GM21786 (cell line): ENCODE measurements around the gene TMEM100.
A peak's percentile ranks its signal among the peaks of the same experiment; 100 is the strongest.

Source experiments
- ATAC-seq: cut with Tn5 transposase; IDR thresholded peaks from one replicate; pipeline ENCODE4 v1.9.1; 2021; ENCODE audit not compliant: unreplicated experiment

TMEM100 gene

DNA sequence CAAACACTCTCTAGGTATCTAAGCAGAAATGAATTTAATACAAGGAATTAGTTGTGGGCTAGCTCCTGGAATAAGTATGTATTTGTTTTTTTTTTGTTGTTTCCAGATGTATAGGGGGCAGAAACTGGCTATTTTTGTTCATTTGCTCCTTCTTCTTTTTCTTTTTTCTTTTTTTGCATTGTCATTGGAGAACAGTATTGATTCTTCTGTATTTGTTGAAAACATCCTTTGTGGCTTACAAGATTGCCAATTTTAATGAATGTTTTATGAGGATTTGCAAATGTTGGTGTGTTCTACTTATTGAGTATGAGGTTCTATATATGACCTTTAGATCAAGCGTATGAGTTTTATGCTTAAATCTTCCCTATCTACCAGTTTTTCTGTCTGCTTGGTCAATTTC is 22.6 kb upstream of the TMEM100 start:
- no peak for ATAC-seq

DNA sequence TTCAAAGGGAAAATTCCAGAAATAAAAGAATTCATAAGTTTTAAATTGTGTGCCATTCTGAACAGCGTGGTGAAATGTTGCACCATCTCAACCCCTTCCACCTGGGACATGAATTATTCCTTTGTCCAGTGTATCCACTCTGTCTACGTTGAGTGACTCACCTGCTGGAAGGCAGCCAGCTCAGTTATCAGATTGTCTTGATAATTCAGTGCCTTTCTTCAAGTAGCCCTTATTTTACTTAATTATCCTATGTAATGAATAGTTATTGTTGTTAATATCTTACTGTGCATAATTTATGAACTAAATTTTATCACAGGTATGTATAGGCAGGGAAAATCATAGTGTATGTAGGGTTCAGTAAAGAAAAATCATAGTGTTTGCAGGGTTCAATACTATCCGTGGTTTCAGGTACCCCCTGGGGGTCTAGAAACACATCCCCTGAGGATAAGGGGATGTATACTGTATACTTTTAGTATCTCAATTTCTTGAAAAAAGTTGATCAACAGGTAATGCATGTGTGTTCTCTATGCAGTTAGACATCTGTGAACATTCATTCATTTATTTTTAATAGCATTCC is 20.5 kb upstream of the TMEM100 start:
- no peak for ATAC-seq

- peak; percentile 95 for ATAC-seq
Measured at GRCh38 chr17:55742272-55743102, 19.8 kb upstream of the TMEM100 start.

- no peak for ATAC-seq
Measured at GRCh38 chr17:55741356-55741700, 18.7 kb upstream of the TMEM100 start.

DNA sequence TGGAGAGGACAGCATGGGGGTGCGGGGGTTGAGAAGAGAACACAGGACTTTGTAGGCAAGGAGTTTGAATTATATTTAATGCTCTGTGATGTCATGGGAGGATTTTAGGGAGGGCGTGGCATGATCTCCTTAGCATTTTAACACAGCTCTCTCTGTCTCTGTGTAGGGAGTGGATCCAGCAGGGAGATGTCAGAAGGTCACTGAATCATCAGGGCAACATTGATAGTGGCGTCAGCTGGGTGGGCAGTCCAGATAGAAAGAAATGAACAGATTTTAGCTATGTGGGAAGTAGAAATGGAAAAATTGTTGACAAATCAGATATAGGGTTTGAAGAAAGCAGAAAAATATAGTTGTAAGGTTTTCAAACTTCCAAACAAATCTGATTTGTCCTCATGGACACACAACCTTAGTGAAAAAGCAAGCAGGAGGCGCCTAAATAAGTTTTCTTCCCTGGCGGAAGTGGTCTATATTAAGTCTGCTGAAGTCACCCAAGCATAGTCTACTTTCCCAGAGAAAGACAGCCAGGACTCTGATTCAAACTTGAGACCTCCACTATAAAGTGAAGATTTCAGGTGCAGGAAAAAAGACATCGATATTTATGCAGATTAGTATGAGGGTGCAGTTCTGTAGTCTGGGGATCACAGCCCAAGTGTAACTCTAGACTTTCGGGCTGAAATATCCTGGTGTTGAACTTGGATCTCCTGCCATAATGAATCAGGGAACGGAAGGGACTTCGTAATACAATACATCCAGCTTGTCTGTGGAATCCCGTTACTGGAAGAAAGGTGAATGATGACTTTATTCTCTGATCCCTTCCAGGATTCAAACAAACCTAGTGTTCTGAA is 18.1 kb upstream of the TMEM100 start:
- ATAC-seq, result no peak

- ATAC-seq, result no peak
Measured at GRCh38 chr17:55737976-55738501, 15.4 kb upstream of the TMEM100 start.

GRCh38 chr17:55735731-55736405 is 13.2 kb upstream of the TMEM100 start:
- no peak for ATAC-seq

DNA sequence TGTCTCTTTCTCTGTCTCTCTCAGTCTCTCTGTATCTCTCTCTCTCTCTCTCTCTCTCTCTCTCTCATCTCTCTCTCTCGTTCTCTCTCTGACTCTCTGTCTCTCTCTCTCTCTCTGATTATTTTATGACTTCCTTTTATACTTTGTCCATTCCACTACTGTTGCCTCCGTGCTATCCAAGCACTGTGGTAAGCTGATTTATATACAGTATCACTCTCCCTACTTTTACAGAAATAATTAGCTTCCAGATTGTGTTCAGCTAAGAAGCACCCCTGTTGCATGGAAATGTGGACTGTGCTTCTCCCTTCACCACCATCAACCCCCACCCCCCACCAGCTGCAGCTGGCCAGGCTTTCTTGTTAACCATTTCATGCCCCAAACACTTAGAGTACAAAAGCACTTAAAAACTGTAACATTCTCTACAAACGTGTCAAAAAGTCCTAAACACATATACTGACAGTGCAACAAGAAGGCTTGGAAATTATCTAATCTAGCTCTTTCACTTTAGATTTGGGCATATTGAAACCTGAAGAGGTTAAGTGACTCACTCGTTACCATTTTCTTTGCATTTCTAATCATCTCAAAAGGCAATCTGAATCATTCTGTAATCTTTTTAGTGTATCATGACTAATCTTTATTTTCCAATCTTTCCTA is 11.6 kb upstream of the TMEM100 start:
- ATAC-seq, result no peak

- no peak for ATAC-seq
Measured at GRCh38 chr17:55731586-55732250, 9.1 kb upstream of the TMEM100 start.

GRCh38 chr17:55730808-55731207 is 8.1 kb upstream of the TMEM100 start:
- ATAC-seq, result no peak

DNA sequence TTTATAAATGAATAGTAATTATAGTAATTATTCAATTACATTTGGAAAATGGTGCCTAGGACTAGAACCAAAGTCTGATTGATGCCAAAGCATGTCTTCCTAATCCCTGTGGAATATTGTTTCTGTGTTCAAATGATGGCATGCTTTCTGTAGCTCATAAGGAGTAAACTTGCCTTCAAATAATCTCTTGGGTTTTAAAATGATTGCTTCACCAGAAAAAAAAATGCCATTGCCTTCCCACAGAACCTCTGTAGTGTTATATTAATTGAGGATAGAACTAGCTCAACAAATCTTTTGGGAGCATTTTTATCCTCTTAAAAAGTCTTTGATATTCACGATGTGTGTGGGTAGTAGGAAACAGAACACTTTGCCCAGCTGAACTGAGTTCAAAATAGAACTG is 7.7 kb upstream of the TMEM100 start:
- ATAC-seq, result no peak

DNA sequence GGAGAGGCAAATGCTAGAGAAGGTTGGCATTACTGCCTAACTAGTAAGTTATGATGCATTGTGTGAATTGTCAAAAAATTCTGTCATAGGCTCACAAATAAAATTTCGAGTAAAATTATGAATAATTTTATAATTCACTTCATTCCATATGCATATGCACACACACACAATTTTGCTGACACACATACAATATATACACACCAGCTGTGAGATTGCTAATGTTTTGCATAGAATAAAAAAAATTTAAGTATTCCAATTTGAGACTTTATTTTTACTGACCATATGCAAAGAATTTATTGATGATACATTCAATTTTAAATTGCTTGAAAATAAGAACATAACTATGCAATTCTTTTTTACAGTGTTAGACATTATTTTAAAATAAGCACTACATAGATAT is 6.8 kb upstream of the TMEM100 start:
- ATAC-seq, result no peak

DNA sequence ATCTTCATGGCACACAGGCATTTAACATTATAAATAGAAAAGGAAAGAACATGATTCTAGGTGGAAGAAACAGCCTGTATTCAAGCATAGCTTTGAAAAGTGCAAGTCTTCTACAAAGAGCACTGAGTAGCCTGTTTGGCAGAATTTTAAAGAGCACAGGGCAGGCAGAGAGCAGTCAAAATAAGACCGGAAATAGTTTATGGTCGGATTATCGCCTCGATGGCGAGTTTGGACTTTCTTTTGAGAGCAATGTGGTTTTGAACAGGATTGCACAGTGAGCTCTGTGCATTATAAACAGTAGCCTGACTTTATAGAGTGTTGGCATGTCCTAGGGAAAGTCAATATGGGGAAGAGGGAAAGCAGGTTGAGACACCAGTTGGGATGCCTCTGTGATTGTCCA is 6.2 kb upstream of the TMEM100 start:
- ATAC-seq, result no peak

DNA sequence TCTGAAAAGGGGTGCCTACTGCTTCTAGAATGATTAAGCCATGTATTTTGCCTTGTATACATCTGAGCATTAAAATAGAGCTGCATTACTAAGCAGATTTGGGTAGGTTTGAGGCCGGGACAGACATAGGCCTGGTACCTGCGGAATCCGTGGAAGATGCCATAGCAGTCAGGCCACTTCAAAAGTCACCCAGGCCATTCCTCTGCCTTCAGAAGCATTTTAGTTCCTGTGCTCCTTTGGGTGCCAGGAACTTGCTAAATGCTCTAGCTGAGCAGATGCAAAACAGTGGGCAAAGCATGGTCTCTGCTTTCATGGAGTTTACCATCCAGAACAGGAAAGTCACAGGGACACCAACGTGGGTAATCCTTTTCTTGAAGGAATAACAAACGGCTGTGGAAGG is 5.7 kb upstream of the TMEM100 start:
- no peak for ATAC-seq

- no peak for ATAC-seq
Measured at GRCh38 chr17:55727920-55728319, 5.3 kb upstream of the TMEM100 start.

GRCh38 chr17:55727275-55727674 is 4.6 kb upstream of the TMEM100 start:
- no peak for ATAC-seq

- no peak for ATAC-seq
Measured at GRCh38 chr17:55726440-55726839, 3.8 kb upstream of the TMEM100 start.

DNA sequence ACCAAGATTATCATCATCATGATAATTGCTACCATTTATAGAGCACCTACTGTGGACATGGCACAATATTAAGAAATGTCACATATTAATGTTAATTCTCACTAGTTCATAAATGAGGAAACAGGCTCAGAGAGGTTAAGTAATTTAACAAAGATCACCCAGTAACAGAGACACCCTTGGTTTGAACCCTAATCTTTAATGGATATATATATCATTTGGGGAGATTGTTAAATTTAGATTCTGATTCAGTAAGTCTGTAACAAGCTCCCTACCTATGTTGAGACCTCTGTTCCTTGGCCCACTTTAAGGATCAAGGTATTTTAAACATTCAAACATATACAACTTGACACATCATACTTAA is 804 bp upstream of the TMEM100 start:
- no peak for ATAC-seq

GRCh38 chr17:55722016-55722736 is 488 bp downstream of the TMEM100 start:
- no peak for ATAC-seq
